HK-2 (cell line): ENCODE data around the gene SNX25.
"Not testable (repeated sequence)": the region's sequence is repeated elsewhere in the genome, so short reads cannot be mapped to it uniquely, and the experiment has no call there.

Source experiments
- DNase-seq: peaks from one replicate; pipeline ENCODE4 v3.0.0-alpha.2; 2018; ENCODE audit not compliant: unreplicated experiment

Gene SNX25

GRCh38 chr4:185343726-185344581 lies 134.6 kb downstream of the SNX25 start:
- no peak for DNase-seq

GRCh38 chr4:185344743-185345538 lies 135.5 kb downstream of the SNX25 start:
- DNase-seq = no peak

- DNase-seq = no peak
Observed at GRCh38 chr4:185346975-185347601, 137.7 kb downstream of the SNX25 start.

GRCh38 chr4:185351691-185352090 lies 142.3 kb downstream of the SNX25 start:
- no peak for DNase-seq

- DNase-seq = no peak
Observed at GRCh38 chr4:185352202-185352601, 142.8 kb downstream of the SNX25 start.

- no peak for DNase-seq
Observed at GRCh38 chr4:185352741-185353140, 143.3 kb downstream of the SNX25 start.

- DNase-seq = no peak
Observed at GRCh38 chr4:185357211-185357610, 147.8 kb downstream of the SNX25 start.

- DNase-seq = no peak
Observed at GRCh38 chr4:185357733-185358440, 148.5 kb downstream of the SNX25 start.

GRCh38 chr4:185358514-185358913 lies 149.1 kb downstream of the SNX25 start:
- no peak for DNase-seq

GRCh38 chr4:185358959-185359358 lies 149.6 kb downstream of the SNX25 start:
- DNase-seq = no peak

GRCh38 chr4:185359767-185360446 lies 150.5 kb downstream of the SNX25 start:
- DNase-seq = no peak

GRCh38 chr4:185361872-185362271 lies 152.5 kb downstream of the SNX25 start:
- DNase-seq = no peak

- DNase-seq = not testable (repeated sequence)
Observed at GRCh38 chr4:185362570-185362969, 153.2 kb downstream of the SNX25 start.

- no peak for DNase-seq
Observed at GRCh38 chr4:185363251-185363650, 153.9 kb downstream of the SNX25 start.

GRCh38 chr4:185364886-185365285 lies 155.5 kb downstream of the SNX25 start:
- no peak for DNase-seq

- no peak for DNase-seq
Observed at GRCh38 chr4:185369731-185370130, 160.3 kb downstream of the SNX25 start.

- no peak for DNase-seq
Observed at GRCh38 chr4:185370268-185370949, 161.0 kb downstream of the SNX25 start.

- DNase-seq = no peak
Observed at GRCh38 chr4:185371702-185372101, 162.3 kb downstream of the SNX25 start.

- no peak for DNase-seq
Observed at GRCh38 chr4:185374027-185374426, 164.6 kb downstream of the SNX25 start.

GRCh38 chr4:185374573-185374972 lies 165.2 kb downstream of the SNX25 start:
- no peak for DNase-seq

- no peak for DNase-seq
Observed at GRCh38 chr4:185378264-185378663, 168.9 kb downstream of the SNX25 start.
